VCaP (cell line): ENCODE data around the gene DYRK2.

Experiments
- H3K27ac ChIP-seq: fragments of 450-650 bp; 2 replicates; pipeline ENCODE4 v1.5.1; 2017
- TF ChIP-seq, protein P1 (sequence below): fragments of 450-650 bp; conservative IDR thresholded peaks from 2 replicates; pipeline ENCODE4 v1.5.1; 2017; ENCODE audit warnings: mild to moderate bottlenecking, moderate library complexity

The DYRK2 gene

DNA sequence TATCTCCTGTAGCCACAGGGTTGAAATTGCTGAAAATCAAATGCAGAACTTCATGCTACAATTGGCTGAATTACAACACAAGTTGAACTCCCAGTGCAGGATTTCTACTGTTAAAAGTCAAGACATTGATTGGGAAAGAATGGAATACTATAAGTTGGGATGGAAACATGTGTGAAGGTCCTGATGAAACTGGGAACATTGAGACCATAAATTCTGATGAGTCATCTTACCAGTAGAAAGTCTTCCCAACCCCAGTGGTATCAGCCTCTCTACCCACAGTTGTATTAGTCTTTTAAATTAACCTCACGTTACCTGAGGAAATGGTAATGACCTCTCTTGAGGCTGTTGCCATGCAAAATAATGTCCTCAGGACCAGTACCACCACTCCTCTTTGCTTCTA is 27.4 kb upstream of the DYRK2 start:
- TF ChIP-seq, protein P1, sequence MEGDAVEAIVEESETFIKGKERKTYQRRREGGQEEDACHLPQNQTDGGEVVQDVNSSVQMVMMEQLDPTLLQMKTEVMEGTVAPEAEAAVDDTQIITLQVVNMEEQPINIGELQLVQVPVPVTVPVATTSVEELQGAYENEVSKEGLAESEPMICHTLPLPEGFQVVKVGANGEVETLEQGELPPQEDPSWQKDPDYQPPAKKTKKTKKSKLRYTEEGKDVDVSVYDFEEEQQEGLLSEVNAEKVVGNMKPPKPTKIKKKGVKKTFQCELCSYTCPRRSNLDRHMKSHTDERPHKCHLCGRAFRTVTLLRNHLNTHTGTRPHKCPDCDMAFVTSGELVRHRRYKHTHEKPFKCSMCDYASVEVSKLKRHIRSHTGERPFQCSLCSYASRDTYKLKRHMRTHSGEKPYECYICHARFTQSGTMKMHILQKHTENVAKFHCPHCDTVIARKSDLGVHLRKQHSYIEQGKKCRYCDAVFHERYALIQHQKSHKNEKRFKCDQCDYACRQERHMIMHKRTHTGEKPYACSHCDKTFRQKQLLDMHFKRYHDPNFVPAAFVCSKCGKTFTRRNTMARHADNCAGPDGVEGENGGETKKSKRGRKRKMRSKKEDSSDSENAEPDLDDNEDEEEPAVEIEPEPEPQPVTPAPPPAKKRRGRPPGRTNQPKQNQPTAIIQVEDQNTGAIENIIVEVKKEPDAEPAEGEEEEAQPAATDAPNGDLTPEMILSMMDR: no peak
- H3K27ac ChIP-seq: no peak overlapping the region

DNA sequence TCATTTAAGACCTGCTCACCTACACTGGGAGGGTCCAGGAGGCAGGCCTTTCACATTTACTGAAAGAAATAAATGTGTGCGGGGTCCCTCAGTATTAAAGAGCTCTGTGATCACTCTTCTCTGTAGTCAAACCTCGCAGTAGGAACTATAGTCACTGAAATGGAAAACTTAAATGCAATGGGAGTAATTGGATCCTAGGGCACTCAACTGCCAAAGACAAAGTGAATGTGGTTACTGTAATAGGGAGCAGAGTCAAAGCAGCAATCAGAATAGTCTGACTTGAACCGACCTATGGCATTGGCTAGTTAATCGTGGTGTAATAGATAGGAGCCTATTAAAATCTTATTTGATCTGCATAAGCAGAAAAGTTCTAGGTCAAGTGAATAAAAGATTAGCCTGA is 26.6 kb upstream of the DYRK2 start:
- TF ChIP-seq, protein P1: no peak
- no peak overlapping the region for H3K27ac ChIP-seq

DNA sequence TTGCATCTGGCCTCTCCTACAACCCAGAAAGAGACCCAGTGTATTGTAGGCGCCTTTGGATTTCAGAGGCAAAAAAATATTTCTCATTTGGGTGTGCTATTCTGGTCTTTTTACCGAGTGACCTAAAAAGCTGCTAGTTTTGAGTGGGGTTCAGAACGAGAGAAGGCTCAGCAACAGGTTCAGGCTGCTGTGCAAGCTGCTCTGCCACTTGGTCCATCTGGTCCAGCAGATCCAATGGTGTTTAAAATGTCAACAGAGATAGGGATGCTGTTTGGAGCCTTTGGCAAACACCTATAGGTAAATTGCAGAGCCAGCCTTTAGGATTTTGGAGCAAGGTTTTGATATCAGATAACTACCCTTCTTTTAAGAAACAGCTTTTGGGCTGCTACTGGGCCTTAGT is 25.3 kb upstream of the DYRK2 start:
- TF ChIP-seq, protein P1: no peak
- no peak overlapping the region for H3K27ac ChIP-seq

DNA sequence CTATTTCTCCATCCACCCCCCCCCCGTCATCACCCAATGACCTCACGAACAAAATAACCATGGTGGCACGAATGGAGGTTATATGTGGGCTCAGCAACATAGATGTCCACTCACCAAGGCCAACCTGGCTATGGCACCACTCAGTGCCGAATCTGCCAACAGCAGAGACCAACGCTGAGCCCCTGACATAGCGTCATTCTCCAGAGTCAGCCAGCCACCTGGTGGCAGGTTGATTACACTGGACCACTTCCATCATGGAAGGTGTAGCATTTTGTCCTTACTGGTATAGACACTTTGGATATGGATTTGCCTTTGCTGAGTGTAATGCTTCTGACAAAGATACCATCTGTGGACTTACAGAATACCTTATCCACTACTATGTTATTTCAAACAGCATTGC is 24.2 kb upstream of the DYRK2 start:
- TF ChIP-seq, protein P1: no peak
- no peak overlapping the region for H3K27ac ChIP-seq

DNA sequence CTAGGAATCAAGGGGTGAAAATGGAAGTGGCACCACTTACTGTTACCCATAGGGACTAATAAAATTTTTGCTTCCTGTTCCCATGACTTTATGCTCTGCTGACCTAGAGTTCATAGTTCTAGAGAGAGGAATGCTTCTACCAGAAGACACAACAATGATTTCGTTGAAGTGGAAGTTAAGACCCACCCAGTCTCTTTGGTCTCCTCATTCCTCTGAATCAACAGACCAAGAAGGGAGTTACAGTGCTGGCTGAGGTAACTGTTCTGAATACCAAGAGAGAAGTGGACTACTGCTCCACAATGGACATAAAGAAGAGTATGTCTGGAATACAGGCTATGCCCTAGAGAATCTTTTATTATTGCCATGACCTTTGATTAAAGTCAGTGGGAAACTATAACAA is 23.5 kb upstream of the DYRK2 start:
- TF ChIP-seq, protein P1: no peak
- H3K27ac ChIP-seq: no peak overlapping the region

DNA sequence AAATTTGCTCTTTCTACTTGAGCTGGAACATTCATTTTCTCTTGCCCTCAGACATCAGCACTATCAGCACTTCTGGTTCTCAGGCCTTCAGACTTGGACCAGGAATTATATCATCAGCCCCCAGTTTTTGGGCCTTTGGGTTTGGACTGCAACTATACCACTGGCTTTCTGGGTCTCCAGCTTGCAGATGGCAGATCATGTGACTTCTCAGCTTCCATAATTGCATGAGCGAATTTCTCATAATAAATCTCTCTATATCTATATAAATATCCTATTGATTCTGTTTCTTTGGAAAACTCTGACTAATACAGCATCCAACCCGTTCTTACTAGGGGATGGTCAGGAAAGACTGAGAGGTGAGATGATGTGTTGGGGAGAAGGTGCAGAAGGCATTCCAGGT is 22.4 kb upstream of the DYRK2 start:
- H3K27ac ChIP-seq: no peak overlapping the region
- TF ChIP-seq, protein P1: no peak

DNA sequence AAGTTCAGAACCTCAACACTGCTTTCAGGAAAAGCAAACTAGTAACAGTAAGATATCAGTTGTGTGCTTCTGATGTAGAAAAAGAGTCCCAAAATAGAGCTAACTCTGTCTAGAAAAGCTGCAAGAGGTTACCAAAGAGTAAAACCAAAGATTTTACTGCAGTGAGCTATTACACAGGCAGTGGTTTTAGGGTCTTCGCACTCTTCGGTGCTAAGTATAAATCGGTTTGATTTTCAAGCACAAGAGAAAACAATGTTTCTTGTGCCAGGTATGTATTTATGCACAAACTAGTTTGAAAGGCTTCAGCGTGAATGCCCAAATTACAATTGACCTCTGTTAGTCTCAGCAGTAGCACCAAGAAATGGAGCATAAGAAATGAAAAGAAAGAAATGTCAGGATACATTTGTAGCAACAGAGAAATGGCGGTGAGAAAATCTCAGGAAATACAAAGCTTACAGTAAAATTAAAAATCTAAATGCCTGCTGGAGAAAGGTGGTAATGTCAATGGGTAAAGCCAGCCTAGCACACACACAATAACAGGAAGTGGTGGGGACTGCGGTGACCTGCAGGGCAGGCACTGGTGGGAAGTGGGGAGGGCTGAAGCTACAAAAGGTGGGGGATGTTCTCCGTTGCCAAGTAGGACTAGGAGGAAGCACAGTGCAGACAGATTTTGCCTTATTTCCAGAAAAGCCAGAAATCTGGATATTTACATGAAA is 18.0 kb upstream of the DYRK2 start:
- no peak overlapping the region for H3K27ac ChIP-seq
- TF ChIP-seq, protein P1: no peak
